ENCODE measurements around the gene CTR9. TPM values are rescaled to one million over a fixed set of nuclear protein-coding genes. Genes with fewer than 3 reads are reported as not detected.
A peak's percentile ranks its signal among the peaks of the same experiment; 100 is the strongest.

CTR9 gene
- total and polyA plus RNA-seq, 9 of the 15 experiments (the other 6 are each of a cell fraction or from before 2014, with no cell fraction given) = 25.4 to 79.3 (median 47.3) TPM

GRCh38 chr11:10809373-10810160 is 58.5 kb downstream of the CTR9 start (continued):
- TF ChIP-seq ZNF584 (CRISPR knock-in tag; IDR thresholded peaks at IDR 0.05; ENCODE audit: low read depth) (no peak), SMAD4 (CRISPR knock-in tag; conservative IDR thresholded peaks at IDR 0.05) (0 out of 2 replicates have a peak, but pooled peaks have one; percentile 12), CXXC5 (CRISPR knock-in tag; IDR thresholded peaks at IDR 0.05) (no peak; the same call in 1 of the 2 replicates), SMARCE1 (IDR thresholded peaks at IDR 0.05) (no peak), LARP7 (IDR thresholded peaks at IDR 0.05) (no peak), ZNF347 (CRISPR knock-in tag; IDR thresholded peaks at IDR 0.05; ENCODE audit: low read depth) (0 out of 2 replicates have a peak, but pooled peaks have one; percentile 17), MEIS2 (IDR thresholded peaks at IDR 0.05; ENCODE audit: partially characterized antibody) (peak; percentile 11), ASH1L (IDR thresholded peaks at IDR 0.05; ENCODE audit: borderline replicate concordance, low read depth, partially characterized antibody) (no peak), ZBTB9 (CRISPR knock-in tag; IDR thresholded peaks at IDR 0.05) (0 out of 2 replicates have a peak, but pooled peaks have one; percentile 38), HDAC8 (tag; IDR thresholded peaks at IDR 0.05) (no peak; the same call in 1 of the 2 replicates), MTA1 (IDR thresholded peaks at IDR 0.05; ENCODE audit: borderline replicate concordance) (peak; percentile 21; the same call in 1 of the 2 replicates), ERF (CRISPR knock-in tag; IDR thresholded peaks at IDR 0.05) (0 out of 2 replicates have a peak, but pooled peaks have one; percentile 76), ILK (tag; IDR thresholded peaks at IDR 0.05; ENCODE audit: borderline replicate concordance, low read depth) (no peak), ETV5 (CRISPR knock-in tag; IDR thresholded peaks at IDR 0.05; ENCODE audit: low read depth) (0 out of 2 replicates have a peak, but pooled peaks have one; percentile 28), YY1 (IDR thresholded peaks at IDR 0.05; ENCODE audit: borderline replicate concordance in 1 of 3, control insufficient read depth in 1 of 3, extremely low read depth in 1 of 3, insufficient read depth in 3 of 3, insufficient read length in 1 of 3, insufficient replicate concordance in 2 of 3, low read depth in 1 of 3, low read length in 2 of 3) (peak in 1 of 3 experiments; percentile 2), ZNF583 (CRISPR knock-in tag; IDR thresholded peaks at IDR 0.05) (0 out of 2 replicates have a peak, but pooled peaks have one; percentile 48), ID3 (CRISPR knock-in tag; IDR thresholded peaks at IDR 0.05) (no peak), ID3 (tag; IDR thresholded peaks at IDR 0.05) (no peak; the same call in 1 of the 2 replicates), ZNF175 (CRISPR knock-in tag; IDR thresholded peaks at IDR 0.05; ENCODE audit: low read depth) (0 out of 2 replicates have a peak, but pooled peaks have one; percentile 10), ZNF3 (CRISPR knock-in tag; IDR thresholded peaks at IDR 0.05) (no peak), ZEB2 (IDR thresholded peaks at IDR 0.05) (no peak), PHF21A (IDR thresholded peaks at IDR 0.05; ENCODE audit: borderline replicate concordance, low read depth) (no peak), ILF3 (IDR thresholded peaks at IDR 0.05; ENCODE audit: borderline replicate concordance) (no peak), GTF2E2 (tag; IDR thresholded peaks at IDR 0.05) (peak; percentile 5)
